ENCODE measurements around the gene MUC4.
"Not testable (repeated sequence)": the region's sequence is repeated elsewhere in the genome, so short reads cannot be mapped to it uniquely, and the experiment has no call there.

MUC4 gene

DNA sequence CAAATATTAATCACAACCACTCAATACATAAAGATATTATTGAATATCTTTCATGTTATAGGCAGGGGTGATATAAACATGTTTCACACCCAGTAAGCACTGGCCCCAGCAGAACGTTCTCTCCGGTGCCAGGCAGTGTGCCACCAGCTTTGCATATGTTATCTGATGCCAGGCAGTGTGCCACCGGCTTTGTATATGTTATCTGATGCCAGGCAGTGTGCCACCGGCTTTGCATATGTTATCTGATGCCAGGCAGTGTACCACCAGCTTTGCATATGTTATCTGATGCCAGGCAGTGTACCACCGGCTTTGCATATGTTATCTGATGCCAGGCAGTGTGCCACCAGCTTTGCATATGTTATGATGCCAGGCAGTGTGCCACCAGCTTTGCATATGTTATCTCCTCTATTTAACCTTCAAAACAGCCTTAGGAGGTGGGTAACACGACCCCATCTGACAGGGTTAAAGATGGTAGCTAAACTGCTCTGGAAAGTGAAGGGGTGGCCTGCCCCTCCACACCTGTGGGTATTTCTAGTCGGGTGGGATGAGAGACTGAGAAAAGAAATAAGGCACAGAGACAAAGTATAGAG is 84.0 kb downstream of the MUC4 start:
- no peak overlapping the region for H3K9ac ChIP-seq (ENCODE audit: insufficient read length)
- no peak for TF ChIP-seq EZH2 (IDR thresholded peaks at IDR 0.05)
- TF ChIP-seq FOXP2 (optimal IDR thresholded peaks at IDR 0.05; ENCODE audit: control extremely low read depth, extremely low read length, insufficient read depth): no peak
- no peak for TF ChIP-seq POLR2AphosphoS5 (IDR thresholded peaks at IDR 0.05; ENCODE audit: borderline replicate concordance, low read depth, low read length)
- H3K36me3 ChIP-seq (ENCODE audit: insufficient read depth, low read length): no peaks in the 10 kb centered on the region
- H3K27ac ChIP-seq: no peak overlapping the region
- no peak for DNase-seq (ENCODE audit: low read depth, low spot score)
- no peak overlapping the region for H3K4me3 ChIP-seq
- H3K9me3 ChIP-seq (ENCODE audit: low read depth, low read length): no peaks in the 10 kb centered on the region

DNA sequence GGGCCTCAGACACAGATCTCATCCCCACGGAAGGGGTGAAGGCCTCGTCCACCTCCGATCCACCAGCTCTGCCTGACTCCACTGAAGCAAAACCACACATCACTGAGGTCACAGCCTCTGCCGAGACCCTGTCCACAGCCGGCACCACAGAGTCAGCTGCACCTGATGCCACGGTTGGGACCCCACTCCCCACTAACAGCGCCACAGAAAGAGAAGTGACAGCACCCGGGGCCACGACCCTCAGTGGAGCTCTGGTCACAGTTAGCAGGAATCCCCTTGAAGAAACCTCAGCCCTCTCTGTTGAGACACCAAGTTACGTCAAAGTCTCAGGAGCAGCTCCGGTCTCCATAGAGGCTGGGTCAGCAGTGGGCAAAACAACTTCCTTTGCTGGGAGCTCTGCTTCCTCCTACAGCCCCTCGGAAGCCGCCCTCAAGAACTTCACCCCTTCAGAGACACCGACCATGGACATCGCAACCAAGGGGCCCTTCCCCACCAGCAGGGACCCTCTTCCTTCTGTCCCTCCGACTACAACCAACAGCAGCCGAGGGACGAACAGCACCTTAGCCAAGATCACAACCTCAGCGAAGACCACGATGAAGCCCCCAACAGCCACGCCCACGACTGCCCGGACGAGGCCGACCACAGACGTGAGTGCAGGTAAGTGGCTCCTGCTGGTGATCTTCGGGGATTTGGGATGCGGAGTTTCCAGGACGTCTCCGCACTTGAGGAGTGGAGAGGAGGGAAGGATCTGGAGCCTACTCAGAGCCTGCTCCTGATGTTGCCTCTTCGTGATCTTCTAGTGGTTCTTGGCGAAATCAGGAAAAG is 85.6 kb downstream of the MUC4 start:
- not testable (repeated sequence) for H3K9me3 ChIP-seq (ENCODE audit: low read depth, low read length); DNase-seq (ENCODE audit: low read depth, low spot score); H3K27ac ChIP-seq; H3K4me3 ChIP-seq; H3K36me3 ChIP-seq (ENCODE audit: insufficient read depth, low read length); H3K9ac ChIP-seq (ENCODE audit: insufficient read length)

DNA sequence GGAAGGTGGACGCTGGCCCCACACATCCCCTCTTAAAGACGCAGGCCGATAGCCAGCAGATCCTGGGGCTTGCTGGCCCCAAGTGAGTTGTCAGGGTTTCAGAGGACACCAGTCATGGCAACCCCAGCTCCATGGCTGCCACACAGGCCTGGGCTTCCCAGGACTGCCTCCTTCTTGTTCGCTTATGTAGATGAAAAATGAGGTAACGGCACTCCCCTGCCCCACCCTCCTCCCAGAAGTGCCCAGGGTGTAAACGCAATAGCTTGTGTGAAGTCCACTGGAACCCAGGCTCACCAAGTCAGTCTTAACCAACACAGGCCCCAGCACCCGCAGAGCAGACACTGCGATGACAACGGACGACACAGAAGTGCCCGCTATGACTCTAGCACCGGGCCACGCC is 87.4 kb downstream of the MUC4 start:
- not testable (repeated sequence) for H3K4me3 ChIP-seq; H3K27ac ChIP-seq; H3K36me3 ChIP-seq (ENCODE audit: insufficient read depth, low read length); DNase-seq (ENCODE audit: low read depth, low spot score); H3K9me3 ChIP-seq (ENCODE audit: low read depth, low read length); H3K9ac ChIP-seq (ENCODE audit: insufficient read length)

DNA sequence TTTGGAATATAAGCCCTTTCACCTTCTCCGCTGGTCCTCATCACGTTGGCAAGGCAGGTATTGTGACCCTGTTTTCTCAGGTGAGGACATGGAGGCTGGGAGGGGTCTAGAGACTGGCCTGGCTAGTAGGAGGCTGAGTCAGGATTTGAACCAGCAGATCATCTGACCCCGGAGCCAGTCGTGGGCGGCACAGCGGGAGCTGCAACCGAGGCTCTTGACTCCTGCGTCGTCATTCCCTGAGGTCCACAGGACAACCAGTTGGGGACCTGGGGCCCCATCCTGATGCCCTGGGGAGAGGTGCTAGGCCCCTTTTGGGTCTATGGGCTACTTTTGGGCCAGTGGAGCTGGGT is 88.8 kb downstream of the MUC4 start:
- not testable (repeated sequence) for DNase-seq (ENCODE audit: low read depth, low spot score); H3K27ac ChIP-seq; H3K4me3 ChIP-seq; H3K9ac ChIP-seq (ENCODE audit: insufficient read length); H3K36me3 ChIP-seq (ENCODE audit: insufficient read depth, low read length); H3K9me3 ChIP-seq (ENCODE audit: low read depth, low read length)

DNA sequence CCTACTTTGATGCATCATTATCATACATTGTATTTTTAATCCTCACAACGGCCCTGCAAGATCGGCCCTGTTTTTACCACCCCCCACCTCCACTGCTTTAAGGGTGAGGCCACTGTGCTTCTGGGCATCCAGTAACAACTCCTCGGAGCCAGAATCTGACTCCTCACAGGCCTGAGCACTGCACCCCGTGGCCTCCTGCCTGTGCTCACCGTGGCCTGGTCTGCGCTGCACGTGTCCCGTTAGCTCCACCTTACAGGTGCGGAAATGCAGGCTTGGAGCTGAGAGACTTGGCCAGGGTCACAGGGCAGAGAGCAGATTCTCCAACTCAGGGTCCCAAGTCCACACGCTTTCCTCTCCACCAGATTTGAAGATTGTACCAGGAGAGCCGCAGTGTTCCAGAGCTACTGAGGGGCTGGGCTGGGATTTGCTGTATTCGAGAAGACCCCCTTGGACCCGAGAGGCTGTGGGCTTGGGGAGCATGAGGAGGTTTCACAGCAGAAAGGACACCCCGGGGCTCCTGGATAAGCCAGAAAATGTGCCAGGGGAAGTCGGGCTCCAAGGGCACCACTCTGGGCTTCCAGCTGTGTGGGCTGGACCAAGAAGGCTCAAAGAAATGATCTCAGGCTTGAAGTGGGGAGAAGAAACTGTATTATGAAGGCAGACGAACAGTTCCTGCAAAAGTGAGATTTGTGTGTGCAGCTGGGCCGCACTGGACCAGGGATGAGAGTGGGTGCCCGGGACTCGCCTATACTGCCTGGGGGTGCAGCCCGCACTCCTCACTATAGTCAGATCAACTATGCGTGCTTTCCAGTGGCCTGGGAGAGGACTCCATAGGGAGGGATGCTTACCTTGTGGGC is 89.4 kb downstream of the MUC4 start:
- H3K27ac ChIP-seq; H3K9ac ChIP-seq (ENCODE audit: insufficient read length); DNase-seq (ENCODE audit: low read depth, low spot score): not testable (repeated sequence)

DNA sequence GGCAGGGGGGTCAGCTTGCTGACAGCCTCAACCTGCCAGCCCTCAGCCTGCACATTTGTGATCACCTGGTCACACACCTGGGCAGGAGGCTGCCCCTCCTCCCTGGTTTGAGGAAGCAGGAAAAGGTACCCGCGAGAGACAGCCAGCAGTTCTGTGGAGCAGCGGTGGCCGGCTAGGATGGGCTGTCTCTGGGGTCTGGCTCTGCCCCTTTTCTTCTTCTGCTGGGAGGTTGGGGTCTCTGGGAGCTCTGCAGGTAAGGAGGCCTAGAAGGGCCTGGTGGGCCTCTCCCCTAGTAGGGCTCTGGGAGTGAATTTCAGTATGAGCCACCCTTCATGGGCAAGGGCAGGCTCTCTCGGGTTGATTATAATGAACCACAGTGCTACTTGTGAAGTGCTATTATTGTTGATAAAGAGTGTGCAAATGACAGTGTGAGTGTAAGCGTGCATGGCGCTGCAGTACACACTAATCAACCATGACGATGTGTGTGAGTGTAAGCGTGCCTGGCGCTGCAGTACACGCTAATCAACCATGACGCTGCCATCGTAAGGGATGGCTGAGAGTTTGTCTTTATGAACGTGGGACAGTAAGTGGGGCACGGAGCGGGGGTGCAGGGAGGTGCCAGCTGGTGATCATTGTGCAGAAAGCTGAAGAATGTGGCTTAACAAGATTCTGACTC is 90.8 kb downstream of the MUC4 start, which contains the start of gene MUC20:
MUC20 (plus strand) TSS at position 148 of the 676 bp plus-strand sequence; CDS start at position 178, 30 bp downstream.
- not testable (repeated sequence) for H3K9ac ChIP-seq (ENCODE audit: insufficient read length); H3K27ac ChIP-seq; DNase-seq (ENCODE audit: low read depth, low spot score)

More for the DNA sequence above, 89.4 kb downstream of the MUC4 start:
- H3K36me3 ChIP-seq (ENCODE audit: insufficient read depth, low read length); H3K4me3 ChIP-seq; H3K9me3 ChIP-seq (ENCODE audit: low read depth, low read length): not testable (repeated sequence)

DNA sequence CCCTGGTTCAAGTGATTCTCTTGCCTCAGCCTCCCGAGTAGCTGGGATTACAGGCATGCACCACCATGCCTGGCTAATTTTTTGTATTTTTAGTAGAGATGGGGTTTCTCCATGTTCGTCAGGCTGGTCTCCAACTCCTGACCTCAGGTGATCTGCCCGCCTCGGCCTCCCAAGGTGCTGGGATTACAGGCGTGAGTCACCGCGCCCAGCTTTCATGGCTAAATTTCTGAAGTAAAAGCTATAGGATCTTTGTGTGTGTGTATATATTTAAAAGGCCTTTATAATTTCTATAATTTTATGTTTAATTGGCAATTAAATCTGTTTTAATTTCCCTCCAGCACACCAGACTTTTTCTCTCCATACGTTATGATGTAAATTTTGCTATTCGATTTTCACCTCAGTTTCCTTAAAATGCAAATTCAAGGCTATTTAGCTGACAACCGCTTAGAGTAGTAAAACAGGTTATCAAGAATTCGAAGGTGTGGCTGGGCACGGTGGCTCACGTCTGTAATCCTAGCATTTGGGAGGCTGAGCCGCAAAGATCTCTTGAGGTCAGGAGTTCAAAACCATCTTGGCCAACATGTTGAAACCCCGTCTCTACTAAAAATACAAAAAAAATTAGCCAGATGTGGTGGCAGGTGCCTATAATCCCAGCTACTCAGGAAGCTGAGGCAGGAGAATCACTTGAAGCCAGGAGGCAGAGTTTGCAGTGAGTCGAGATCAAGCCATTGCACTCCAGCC is 92.0 kb downstream of the MUC4 start:
- not testable (repeated sequence) for DNase-seq (ENCODE audit: low read depth, low spot score); H3K36me3 ChIP-seq (ENCODE audit: insufficient read depth, low read length); H3K27ac ChIP-seq; H3K4me3 ChIP-seq; H3K9ac ChIP-seq (ENCODE audit: insufficient read length); H3K9me3 ChIP-seq (ENCODE audit: low read depth, low read length)

More for the DNA sequence above, 90.8 kb downstream of the MUC4 start, which contains the start of gene MUC20:
- H3K4me3 ChIP-seq; H3K36me3 ChIP-seq (ENCODE audit: insufficient read depth, low read length); H3K9me3 ChIP-seq (ENCODE audit: low read depth, low read length): not testable (repeated sequence)

DNA sequence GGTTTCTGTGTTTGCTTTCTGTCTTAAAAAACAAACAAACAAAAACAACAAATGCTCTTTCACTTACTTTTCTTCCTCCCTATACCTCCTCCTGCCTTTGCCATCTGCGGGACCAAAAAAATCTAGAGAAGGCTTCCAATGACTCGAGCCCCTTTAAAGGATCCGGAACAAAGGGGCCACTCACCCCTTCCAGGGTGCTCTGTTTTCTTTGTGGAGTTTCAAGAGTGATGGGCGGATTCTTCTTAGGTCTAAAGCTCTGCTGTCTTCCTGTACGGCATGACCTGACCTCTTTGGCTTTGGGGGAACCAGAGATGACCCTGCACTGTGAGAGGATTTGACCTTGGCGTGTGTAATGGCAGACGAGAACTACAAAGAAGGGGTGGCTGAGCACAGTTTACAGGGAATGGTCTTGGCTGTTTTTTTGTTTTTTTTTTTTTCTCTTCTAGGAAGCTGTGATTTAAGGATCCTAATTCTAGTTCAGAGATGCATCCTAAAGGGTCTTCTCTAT is 93.2 kb downstream of the MUC4 start:
- no peak for TF ChIP-seq EZH2 (IDR thresholded peaks at IDR 0.05)
- no peak for TF ChIP-seq POLR2AphosphoS5 (IDR thresholded peaks at IDR 0.05; ENCODE audit: borderline replicate concordance, low read depth, low read length)
- no peak for TF ChIP-seq FOXP2 (optimal IDR thresholded peaks at IDR 0.05; ENCODE audit: control extremely low read depth, extremely low read length, insufficient read depth)
- H3K4me3 ChIP-seq: no peak overlapping the region
- no peak overlapping the region for H3K27ac ChIP-seq
- H3K9ac ChIP-seq (ENCODE audit: insufficient read length): no peak overlapping the region
- no peak for DNase-seq (ENCODE audit: low read depth, low spot score)
- no peaks in the 10 kb centered on the region for H3K9me3 ChIP-seq (ENCODE audit: low read depth, low read length)
- no peaks in the 10 kb centered on the region for H3K36me3 ChIP-seq (ENCODE audit: insufficient read depth, low read length)

Data from SK-N-MC (cell line).